Measurements from ENCODE around the gene CAMK2B.
"Not testable (repeated sequence)": the region's sequence is repeated elsewhere in the genome, so short reads cannot be mapped to it uniquely, and the experiment has no call there.

The CAMK2B gene

DNA sequence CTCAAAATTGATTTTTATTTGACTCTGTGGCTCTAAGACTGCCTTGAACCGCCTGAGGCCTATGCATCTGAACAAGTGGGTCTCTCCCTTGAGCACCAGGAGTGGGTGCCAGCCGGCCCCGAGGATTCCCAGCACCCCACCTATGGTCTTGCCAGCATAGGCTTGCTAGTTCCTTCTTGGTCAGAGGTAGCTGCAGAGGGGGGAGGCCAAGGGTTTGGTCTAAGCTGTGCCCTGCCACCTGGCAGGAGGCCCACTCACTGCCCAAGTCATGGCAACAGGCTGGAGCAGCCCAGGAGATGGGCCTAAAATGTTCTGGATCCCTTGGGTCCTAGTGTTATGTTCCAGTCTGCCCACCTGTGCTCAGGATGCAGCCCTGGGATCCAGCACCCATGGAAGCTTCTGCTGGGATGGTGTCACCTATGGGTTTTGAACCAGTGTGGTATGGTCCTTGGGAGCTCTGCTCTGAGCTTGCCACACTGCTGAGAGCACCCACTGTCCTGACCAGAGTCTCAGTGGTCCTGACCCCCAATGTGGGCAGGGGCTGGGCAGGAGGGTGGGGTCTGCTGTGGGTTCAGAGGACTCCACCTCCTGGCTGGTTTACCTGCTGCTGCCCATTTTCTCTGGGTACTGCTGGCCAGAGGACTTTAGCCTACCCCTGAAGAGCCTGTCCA is 112.1 kb downstream of the CAMK2B start:
- no peak for DNase-seq

- no peak for DNase-seq
Measured at GRCh38 chr7:44212581-44213184, 112.7 kb downstream of the CAMK2B start.

GRCh38 chr7:44212018-44212417 is 113.4 kb downstream of the CAMK2B start:
- DNase-seq: no peak

DNA sequence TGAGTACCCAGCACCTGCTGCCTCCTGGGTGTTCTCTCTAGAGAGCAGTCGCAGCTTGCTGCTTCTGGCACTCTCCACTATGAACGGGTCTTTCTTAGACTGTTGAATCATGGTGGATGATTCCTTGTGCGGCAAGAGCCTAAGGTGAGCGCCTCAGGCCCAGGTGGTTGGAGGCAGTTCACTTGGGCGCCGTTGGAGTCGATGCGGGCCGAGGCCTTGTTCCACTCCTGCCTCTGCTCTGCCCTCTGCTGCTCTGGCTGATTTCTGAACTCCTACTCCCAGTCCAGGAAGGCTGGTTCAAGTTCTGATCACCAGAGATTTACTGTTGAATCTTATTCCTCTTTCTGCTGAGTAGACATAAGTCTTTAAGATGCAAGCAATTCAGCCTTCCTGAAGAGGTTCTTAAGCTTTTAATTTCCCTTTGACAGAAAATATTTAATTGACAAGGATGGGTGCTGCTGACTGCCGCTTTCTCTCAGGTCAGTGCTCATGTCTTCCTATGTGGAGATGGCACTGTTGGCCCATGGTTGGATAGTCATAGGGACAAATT is 114.2 kb downstream of the CAMK2B start:
- DNase-seq: no peak

DNA sequence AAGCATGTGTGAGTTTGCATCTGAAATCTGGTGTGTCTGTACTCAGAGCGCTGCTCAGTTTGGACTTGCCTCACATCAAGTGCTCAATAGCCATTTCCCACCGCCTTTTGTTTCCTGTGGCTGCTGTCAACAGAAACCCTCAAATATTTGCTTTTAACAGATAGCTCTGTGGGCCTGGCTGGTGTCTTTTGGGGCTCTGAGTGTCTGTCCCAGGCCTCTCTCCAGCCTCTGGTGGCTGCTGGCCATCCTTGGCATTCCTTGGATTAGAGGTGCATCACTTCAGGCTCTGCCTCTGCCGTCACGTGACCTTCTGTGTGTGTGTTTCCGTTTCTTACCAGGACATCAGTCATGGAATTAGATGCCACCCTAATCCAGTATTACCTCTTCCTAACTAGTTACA is 115.3 kb downstream of the CAMK2B start:
- no peak for DNase-seq

GRCh38 chr7:44208085-44208484 is 117.3 kb downstream of the CAMK2B start:
- DNase-seq: no peak

GRCh38 chr7:44206008-44206407 is 119.4 kb downstream of the CAMK2B start:
- no peak for DNase-seq

GRCh38 chr7:44201813-44202212 is 123.6 kb downstream of the CAMK2B start:
- no peak for DNase-seq

GRCh38 chr7:44200699-44201461 is 124.5 kb downstream of the CAMK2B start, which contains the start of gene YKT6:
Gene YKT6, plus strand, starts transcription at chr7:44200978. Its CDS starts 158 bp downstream, at chr7:44201136.
- DNase-seq: peak; percentile 91

DNA sequence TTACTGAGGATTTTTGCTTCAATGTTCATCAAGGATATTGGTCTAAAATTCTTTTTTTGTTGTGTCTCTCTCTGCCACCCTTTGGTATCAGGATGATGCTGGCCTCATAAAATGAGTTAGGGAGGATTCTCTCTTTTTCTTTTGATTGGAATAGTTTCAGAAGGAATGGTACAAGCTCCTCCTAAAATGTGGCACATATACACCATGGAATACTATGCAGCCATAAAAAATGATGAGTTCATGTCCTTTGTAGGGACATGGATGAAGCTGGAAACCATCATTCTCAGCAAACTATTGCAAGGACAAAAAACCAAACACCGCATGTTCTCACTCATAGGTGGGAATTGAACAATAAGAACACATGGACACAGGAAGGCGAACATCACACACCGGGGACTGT is 125.2 kb downstream of the CAMK2B start:
- DNase-seq: not testable (repeated sequence)

GRCh38 chr7:44197474-44197873 is 127.9 kb downstream of the CAMK2B start:
- no peak for DNase-seq

GRCh38 chr7:44196450-44196872 is 128.9 kb downstream of the CAMK2B start:
- DNase-seq: no peak

- DNase-seq: no peak
Measured at GRCh38 chr7:44195889-44196288, 129.5 kb downstream of the CAMK2B start.

- DNase-seq: no peak
Measured at GRCh38 chr7:44194562-44195145, 130.7 kb downstream of the CAMK2B start.

DNA sequence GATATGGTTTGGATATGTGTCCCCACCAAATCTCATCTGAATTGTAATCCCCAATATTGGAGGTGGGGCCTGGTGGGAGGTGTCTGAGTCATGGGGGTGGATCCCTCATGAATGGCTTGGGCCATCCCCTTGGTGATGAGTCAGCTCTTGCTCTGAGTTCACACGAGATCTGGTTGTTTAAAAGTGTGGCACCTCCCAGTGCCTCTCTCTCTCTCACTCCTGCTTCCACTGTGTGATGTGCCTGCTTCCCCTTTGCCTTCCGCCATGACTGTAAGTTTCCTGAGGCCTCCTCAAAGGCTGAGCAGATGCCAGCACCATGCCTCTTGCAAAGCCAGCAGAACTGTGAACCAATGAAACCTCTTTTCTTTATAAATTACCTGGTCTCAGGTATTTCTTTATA is 131.3 kb downstream of the CAMK2B start:
- no peak for DNase-seq

GRCh38 chr7:44193011-44193802 is 132.2 kb downstream of the CAMK2B start:
- no peak for DNase-seq

- DNase-seq: no peak
Measured at GRCh38 chr7:44191171-44191570, 134.2 kb downstream of the CAMK2B start.

GRCh38 chr7:44189993-44190872 is 135.2 kb downstream of the CAMK2B start:
- no peak for DNase-seq

- no peak for DNase-seq
Measured at GRCh38 chr7:44189286-44189992, 136.0 kb downstream of the CAMK2B start, which contains the start of gene GCK. Gene GCK, minus strand, starts transcription at chr7:44189439. Its CDS starts 486 bp downstream, at chr7:44188953.

- DNase-seq: no peak
Measured at GRCh38 chr7:44188480-44189225, 136.7 kb downstream of the CAMK2B start.
